ENCODE measurements around the gene DIS3L2. TPM values are rescaled to one million over a fixed set of nuclear protein-coding genes. Genes with fewer than 3 reads are reported as not detected.
"Not testable (repeated sequence)": the region's sequence is repeated elsewhere in the genome, so short reads cannot be mapped to it uniquely, and the experiment has no call there.

Gene DIS3L2
- total RNA-seq, 4 donors from 2014 or later = 22.2 to 31.6 (median 27.8) TPM

DNA sequence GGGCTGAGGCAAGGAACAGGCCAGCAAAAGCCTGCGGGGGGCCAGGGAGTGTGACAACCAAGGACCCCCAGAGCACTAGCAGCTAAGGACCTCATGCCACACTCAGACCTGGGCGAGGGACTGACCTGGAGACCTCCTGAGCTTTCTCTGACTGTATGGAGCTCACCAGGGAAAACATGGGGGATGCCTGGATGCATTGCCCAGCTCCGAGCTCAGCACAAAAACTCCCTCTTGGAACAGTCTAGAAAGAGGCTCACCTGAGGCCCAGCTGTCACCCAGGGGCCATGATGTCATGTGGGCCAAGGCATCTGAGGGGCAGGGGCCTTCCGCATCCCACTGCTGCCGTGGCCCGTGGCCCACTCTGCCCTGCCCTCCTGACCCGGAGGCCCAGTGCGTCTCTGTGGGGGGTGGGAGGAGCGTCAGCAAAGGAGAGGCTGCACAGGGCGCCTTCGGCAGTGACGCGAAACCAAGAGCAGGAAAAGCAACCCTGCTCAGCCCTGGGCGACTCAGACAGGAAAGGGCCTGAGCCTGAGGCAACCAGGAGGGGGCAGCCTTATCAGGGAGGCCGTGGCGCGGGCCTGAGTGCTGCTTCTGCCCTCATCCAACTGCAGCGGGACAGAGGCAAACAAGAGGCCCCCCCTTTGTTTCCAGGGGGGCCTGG is 359.8 kb downstream of the DIS3L2 start:
- DNase-seq (ENCODE audit: low spot score) = no peak
- no peak for TF ChIP-seq CTCF (IDR thresholded peaks at IDR 0.05)
- no peak for ATAC-seq (ENCODE audit: low FRiP score)

- DNase-seq (ENCODE audit: low spot score) (no peak), ATAC-seq (ENCODE audit: low FRiP score) (no peak)
Observed at GRCh38 chr2:232321817-232322559, 360.5 kb downstream of the DIS3L2 start.

GRCh38 chr2:232322560-232323327 is 361.2 kb downstream of the DIS3L2 start:
- no peak for ATAC-seq (ENCODE audit: low FRiP score)
- DNase-seq (ENCODE audit: low spot score) = no peak
- no peak for TF ChIP-seq CTCF (IDR thresholded peaks at IDR 0.05)

More at GRCh38 chr2:232321817-232322559, 360.5 kb downstream of the DIS3L2 start:
- no peak for TF ChIP-seq CTCF (IDR thresholded peaks at IDR 0.05)

DNA sequence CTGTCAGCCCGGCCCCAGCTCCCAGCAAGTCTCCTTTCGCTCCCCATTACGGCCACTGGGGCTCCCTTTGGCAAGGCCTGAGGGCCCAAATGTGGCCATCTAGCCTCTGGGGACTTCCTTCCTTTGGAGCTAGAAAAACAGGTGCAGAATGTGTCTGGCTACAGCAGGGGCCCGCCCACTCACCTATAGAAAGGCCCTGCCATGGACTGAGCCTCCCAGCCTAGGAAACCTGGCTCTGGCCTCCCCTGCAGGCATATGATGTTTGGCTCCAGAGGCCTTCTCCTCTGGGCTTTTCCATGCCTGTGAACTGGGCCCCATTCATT is 361.8 kb downstream of the DIS3L2 start:
- no peak for DNase-seq (ENCODE audit: low spot score)
- no peak for ATAC-seq (ENCODE audit: low FRiP score)
- no peak for TF ChIP-seq CTCF (IDR thresholded peaks at IDR 0.05)

- not testable (repeated sequence) for DNase-seq (ENCODE audit: low spot score); ATAC-seq (ENCODE audit: low FRiP score)
Observed at GRCh38 chr2:232323967-232324366, 362.5 kb downstream of the DIS3L2 start.

GRCh38 chr2:232324778-232325177 is 363.3 kb downstream of the DIS3L2 start:
- ATAC-seq (ENCODE audit: low FRiP score) (no peak), DNase-seq (ENCODE audit: low spot score) (no peak)
- TF ChIP-seq CTCF (IDR thresholded peaks at IDR 0.05) = no peak

All from omental fat pad (tissue), 4 donors.